Measurements from ENCODE around the gene SLC26A6. TPM values are rescaled to one million over a fixed set of nuclear protein-coding genes. Genes with fewer than 3 reads are reported as not detected.

The SLC26A6 gene
- total RNA-seq, 1 experiment from 2014 or later = 58.9 TPM

DNA sequence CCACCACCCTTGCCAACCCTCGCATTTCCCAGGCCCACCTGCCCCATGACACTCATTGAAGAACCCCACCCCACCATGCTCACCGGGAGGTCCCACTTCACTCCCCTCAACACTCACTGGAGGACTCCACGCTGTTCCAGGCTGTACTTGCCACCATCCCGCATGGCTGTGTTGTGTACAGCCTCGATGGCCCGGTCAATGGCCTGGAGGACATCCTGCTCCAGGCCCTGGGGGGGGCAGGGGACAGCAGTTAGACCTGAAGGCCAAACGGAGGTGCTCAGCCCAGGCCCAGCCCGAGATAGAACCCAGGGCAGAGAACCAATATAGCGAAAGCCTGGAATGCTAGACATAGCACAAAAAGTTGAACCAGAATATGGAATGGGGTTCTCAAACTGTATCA lies 47.5 kb upstream of the SLC26A6 start (continued):
- TF ChIP-seq CBFB (CRISPR knock-in tag; IDR thresholded peaks at IDR 0.05; ENCODE audit: low read depth) = no peak
- no peak for TF ChIP-seq FOXP1 (CRISPR knock-in tag; IDR thresholded peaks at IDR 0.05; ENCODE audit: borderline replicate concordance)
- TF ChIP-seq ZNF671 (CRISPR knock-in tag; IDR thresholded peaks at IDR 0.05) = no peak
- no peak for TF ChIP-seq ATF1 (CRISPR knock-in tag; IDR thresholded peaks at IDR 0.05)
- TF ChIP-seq, protein P1, sequence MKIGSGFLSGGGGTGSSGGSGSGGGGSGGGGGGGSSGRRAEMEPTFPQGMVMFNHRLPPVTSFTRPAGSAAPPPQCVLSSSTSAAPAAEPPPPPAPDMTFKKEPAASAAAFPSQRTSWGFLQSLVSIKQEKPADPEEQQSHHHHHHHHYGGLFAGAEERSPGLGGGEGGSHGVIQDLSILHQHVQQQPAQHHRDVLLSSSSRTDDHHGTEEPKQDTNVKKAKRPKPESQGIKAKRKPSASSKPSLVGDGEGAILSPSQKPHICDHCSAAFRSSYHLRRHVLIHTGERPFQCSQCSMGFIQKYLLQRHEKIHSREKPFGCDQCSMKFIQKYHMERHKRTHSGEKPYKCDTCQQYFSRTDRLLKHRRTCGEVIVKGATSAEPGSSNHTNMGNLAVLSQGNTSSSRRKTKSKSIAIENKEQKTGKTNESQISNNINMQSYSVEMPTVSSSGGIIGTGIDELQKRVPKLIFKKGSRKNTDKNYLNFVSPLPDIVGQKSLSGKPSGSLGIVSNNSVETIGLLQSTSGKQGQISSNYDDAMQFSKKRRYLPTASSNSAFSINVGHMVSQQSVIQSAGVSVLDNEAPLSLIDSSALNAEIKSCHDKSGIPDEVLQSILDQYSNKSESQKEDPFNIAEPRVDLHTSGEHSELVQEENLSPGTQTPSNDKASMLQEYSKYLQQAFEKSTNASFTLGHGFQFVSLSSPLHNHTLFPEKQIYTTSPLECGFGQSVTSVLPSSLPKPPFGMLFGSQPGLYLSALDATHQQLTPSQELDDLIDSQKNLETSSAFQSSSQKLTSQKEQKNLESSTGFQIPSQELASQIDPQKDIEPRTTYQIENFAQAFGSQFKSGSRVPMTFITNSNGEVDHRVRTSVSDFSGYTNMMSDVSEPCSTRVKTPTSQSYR (CRISPR knock-in tag; IDR thresholded peaks at IDR 0.05) = no peak
- TF ChIP-seq, protein P2, sequence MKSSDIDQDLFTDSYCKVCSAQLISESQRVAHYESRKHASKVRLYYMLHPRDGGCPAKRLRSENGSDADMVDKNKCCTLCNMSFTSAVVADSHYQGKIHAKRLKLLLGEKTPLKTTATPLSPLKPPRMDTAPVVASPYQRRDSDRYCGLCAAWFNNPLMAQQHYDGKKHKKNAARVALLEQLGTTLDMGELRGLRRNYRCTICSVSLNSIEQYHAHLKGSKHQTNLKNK (CRISPR knock-in tag; IDR thresholded peaks at IDR 0.05) = no peak
- TF ChIP-seq, protein P3, sequence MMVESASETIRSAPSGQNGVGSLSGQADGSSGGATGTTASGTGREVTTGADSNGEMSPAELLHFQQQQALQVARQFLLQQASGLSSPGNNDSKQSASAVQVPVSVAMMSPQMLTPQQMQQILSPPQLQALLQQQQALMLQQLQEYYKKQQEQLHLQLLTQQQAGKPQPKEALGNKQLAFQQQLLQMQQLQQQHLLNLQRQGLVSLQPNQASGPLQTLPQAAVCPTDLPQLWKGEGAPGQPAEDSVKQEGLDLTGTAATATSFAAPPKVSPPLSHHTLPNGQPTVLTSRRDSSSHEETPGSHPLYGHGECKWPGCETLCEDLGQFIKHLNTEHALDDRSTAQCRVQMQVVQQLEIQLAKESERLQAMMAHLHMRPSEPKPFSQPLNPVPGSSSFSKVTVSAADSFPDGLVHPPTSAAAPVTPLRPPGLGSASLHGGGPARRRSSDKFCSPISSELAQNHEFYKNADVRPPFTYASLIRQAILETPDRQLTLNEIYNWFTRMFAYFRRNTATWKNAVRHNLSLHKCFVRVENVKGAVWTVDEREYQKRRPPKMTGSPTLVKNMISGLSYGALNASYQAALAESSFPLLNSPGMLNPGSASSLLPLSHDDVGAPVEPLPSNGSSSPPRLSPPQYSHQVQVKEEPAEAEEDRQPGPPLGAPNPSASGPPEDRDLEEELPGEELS (CRISPR knock-in tag; IDR thresholded peaks at IDR 0.05) = no peak
- TF ChIP-seq HMGA2 (CRISPR knock-in tag; IDR thresholded peaks at IDR 0.05) = no peak
- no peak for TF ChIP-seq NFATC4 (CRISPR knock-in tag; IDR thresholded peaks at IDR 0.05)
- TF ChIP-seq, protein P4, sequence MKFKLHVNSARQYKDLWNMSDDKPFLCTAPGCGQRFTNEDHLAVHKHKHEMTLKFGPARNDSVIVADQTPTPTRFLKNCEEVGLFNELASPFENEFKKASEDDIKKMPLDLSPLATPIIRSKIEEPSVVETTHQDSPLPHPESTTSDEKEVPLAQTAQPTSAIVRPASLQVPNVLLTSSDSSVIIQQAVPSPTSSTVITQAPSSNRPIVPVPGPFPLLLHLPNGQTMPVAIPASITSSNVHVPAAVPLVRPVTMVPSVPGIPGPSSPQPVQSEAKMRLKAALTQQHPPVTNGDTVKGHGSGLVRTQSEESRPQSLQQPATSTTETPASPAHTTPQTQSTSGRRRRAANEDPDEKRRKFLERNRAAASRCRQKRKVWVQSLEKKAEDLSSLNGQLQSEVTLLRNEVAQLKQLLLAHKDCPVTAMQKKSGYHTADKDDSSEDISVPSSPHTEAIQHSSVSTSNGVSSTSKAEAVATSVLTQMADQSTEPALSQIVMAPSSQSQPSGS (CRISPR knock-in tag; IDR thresholded peaks at IDR 0.05; ENCODE audit: borderline replicate concordance, low read depth) = no peak

DNA sequence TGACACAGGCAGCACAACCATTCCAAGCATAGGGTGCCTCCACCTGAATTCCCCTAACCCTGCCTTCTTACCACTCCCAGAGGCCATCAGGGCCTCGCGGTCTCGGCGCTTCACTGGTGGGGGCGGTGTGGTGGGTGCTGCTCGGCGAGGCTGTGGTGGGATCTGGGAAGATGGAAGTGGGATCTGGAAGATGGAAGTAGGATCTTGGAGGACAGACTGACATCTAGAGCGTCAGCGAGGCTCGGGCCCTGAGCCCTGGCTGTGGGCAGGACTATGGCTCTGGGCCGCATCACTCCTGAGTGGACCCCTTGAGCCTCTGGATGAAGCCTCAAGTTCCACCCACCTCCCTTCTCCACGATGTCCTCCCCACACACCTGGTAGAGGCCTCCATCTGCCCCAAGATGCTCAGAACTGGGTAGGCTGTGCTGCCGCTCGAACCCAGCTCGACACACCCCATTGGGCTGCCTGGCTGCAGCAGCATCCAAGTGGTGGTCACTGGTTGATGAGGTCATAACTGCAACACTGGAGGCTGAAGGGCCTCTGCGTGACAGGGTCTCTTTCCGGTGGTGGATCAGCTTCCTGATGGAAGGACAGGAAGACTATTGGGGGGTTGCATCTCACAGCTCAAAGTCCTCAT lies 46.8 kb upstream of the SLC26A6 start:
- peaks cover 55% of the 10 kb centered on the region for H3K36me3 Mint-ChIP-seq
- DNase-seq (ENCODE audit: low spot score) = no peak
- H3K27ac Mint-ChIP-seq = no peak overlapping the region
- ChIA-PET CTCF (no interaction called here), POLR2A (no interaction called here)
- no peak overlapping the region for H3K4me3 Mint-ChIP-seq
- no peaks in the 10 kb centered on the region for H3K27me3 Mint-ChIP-seq (ENCODE audit: low read depth)
- H3K4me1 Mint-ChIP-seq = peaks cover 16% of the 10 kb centered on the region
- H3K9me3 Mint-ChIP-seq = no peaks in the 10 kb centered on the region
- no peak for ATAC-seq
- no peak for TF ChIP-seq NFATC4 (CRISPR knock-in tag; IDR thresholded peaks at IDR 0.05)
- no peak for TF ChIP-seq ESRRA (CRISPR knock-in tag; IDR thresholded peaks at IDR 0.05; ENCODE audit: borderline replicate concordance)
- TF ChIP-seq, protein P5, sequence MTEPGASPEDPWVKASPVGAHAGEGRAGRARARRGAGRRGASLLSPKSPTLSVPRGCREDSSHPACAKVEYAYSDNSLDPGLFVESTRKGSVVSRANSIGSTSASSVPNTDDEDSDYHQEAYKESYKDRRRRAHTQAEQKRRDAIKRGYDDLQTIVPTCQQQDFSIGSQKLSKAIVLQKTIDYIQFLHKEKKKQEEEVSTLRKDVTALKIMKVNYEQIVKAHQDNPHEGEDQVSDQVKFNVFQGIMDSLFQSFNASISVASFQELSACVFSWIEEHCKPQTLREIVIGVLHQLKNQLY (CRISPR knock-in tag; IDR thresholded peaks at IDR 0.05) = no peak
- TF ChIP-seq, protein P6, sequence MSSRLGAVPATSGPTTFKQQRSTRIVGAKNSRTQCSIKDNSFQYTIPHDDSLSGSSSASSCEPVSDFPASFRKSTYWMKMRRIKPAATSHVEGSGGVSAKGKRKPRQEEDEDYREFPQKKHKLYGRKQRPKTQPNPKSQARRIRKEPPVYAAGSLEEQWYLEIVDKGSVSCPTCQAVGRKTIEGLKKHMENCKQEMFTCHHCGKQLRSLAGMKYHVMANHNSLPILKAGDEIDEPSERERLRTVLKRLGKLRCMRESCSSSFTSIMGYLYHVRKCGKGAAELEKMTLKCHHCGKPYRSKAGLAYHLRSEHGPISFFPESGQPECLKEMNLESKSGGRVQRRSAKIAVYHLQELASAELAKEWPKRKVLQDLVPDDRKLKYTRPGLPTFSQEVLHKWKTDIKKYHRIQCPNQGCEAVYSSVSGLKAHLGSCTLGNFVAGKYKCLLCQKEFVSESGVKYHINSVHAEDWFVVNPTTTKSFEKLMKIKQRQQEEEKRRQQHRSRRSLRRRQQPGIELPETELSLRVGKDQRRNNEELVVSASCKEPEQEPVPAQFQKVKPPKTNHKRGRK (CRISPR knock-in tag; IDR thresholded peaks at IDR 0.05; ENCODE audit: borderline replicate concordance) = no peak
- no peak for TF ChIP-seq RORB (CRISPR knock-in tag; IDR thresholded peaks at IDR 0.05)
- TF ChIP-seq, protein P7, sequence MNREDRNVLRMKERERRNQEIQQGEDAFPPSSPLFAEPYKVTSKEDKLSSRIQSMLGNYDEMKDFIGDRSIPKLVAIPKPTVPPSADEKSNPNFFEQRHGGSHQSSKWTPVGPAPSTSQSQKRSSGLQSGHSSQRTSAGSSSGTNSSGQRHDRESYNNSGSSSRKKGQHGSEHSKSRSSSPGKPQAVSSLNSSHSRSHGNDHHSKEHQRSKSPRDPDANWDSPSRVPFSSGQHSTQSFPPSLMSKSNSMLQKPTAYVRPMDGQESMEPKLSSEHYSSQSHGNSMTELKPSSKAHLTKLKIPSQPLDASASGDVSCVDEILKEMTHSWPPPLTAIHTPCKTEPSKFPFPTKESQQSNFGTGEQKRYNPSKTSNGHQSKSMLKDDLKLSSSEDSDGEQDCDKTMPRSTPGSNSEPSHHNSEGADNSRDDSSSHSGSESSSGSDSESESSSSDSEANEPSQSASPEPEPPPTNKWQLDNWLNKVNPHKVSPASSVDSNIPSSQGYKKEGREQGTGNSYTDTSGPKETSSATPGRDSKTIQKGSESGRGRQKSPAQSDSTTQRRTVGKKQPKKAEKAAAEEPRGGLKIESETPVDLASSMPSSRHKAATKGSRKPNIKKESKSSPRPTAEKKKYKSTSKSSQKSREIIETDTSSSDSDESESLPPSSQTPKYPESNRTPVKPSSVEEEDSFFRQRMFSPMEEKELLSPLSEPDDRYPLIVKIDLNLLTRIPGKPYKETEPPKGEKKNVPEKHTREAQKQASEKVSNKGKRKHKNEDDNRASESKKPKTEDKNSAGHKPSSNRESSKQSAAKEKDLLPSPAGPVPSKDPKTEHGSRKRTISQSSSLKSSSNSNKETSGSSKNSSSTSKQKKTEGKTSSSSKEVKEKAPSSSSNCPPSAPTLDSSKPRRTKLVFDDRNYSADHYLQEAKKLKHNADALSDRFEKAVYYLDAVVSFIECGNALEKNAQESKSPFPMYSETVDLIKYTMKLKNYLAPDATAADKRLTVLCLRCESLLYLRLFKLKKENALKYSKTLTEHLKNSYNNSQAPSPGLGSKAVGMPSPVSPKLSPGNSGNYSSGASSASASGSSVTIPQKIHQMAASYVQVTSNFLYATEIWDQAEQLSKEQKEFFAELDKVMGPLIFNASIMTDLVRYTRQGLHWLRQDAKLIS (CRISPR knock-in tag; IDR thresholded peaks at IDR 0.05; ENCODE audit: borderline replicate concordance) = no peak
- no peak for TF ChIP-seq GRHL2 (CRISPR knock-in tag; IDR thresholded peaks at IDR 0.05; ENCODE audit: insufficient replicate concordance, severe bottlenecking)
- TF ChIP-seq EMX1 (CRISPR knock-in tag; IDR thresholded peaks at IDR 0.05) = no peak
- no peak for TF ChIP-seq FOXJ3 (CRISPR knock-in tag; IDR thresholded peaks at IDR 0.05; ENCODE audit: borderline replicate concordance)
- no peak for TF ChIP-seq CBFB (CRISPR knock-in tag; IDR thresholded peaks at IDR 0.05; ENCODE audit: low read depth)
- no peak for TF ChIP-seq SMAD3 (CRISPR knock-in tag; IDR thresholded peaks at IDR 0.05; ENCODE audit: borderline replicate concordance)
- TF ChIP-seq OVOL2 (CRISPR knock-in tag; IDR thresholded peaks at IDR 0.05; ENCODE audit: borderline replicate concordance) = no peak
- TF ChIP-seq, protein P8, sequence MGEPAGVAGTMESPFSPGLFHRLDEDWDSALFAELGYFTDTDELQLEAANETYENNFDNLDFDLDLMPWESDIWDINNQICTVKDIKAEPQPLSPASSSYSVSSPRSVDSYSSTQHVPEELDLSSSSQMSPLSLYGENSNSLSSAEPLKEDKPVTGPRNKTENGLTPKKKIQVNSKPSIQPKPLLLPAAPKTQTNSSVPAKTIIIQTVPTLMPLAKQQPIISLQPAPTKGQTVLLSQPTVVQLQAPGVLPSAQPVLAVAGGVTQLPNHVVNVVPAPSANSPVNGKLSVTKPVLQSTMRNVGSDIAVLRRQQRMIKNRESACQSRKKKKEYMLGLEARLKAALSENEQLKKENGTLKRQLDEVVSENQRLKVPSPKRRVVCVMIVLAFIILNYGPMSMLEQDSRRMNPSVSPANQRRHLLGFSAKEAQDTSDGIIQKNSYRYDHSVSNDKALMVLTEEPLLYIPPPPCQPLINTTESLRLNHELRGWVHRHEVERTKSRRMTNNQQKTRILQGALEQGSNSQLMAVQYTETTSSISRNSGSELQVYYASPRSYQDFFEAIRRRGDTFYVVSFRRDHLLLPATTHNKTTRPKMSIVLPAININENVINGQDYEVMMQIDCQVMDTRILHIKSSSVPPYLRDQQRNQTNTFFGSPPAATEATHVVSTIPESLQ (CRISPR knock-in tag; IDR thresholded peaks at IDR 0.05) = no peak

Data from WTC11 (cell line).